ENCODE data around the gene FCHSD2.

- TF ChIP-seq CTCF (IDR thresholded peaks at IDR 0.05; ENCODE audit: insufficient read depth, low read depth, low read length): no peak
- no peak for TF ChIP-seq EZH2 (IDR thresholded peaks at IDR 0.05; ENCODE audit: insufficient read depth, low read length)
These were observed 180.0 kb downstream of the FCHSD2 start for GRCh38 chr11:72962084-72962483.

Measured in astrocyte (in vitro differentiated cells and primary cell).